Measurements from ENCODE around the gene XDH.
A peak's percentile ranks its signal among the peaks of the same experiment; 100 is the strongest.

Gene XDH

GRCh38 chr2:31426096-31426495 lies 11.6 kb upstream of the XDH start:
- Histone ChIP-seq H3K36me3 (no peaks in the 10 kb centered on the region), H3K4me3 (ENCODE audit: low read depth, low read length) (no peak overlapping the region), H3K9me3 (ENCODE audit: severe bottlenecking) (peaks cover 13% of the 10 kb centered on the region), H3K27me3 (ENCODE audit: insufficient read depth, low read depth, severe bottlenecking) (peaks cover 29% of the 10 kb centered on the region), H3K27ac (no peak overlapping the region)
- DNase-seq: no peak
- no peak for TF ChIP-seq CTCF (IDR thresholded peaks at IDR 0.05; ENCODE audit: low read depth, low read length)

DNA sequence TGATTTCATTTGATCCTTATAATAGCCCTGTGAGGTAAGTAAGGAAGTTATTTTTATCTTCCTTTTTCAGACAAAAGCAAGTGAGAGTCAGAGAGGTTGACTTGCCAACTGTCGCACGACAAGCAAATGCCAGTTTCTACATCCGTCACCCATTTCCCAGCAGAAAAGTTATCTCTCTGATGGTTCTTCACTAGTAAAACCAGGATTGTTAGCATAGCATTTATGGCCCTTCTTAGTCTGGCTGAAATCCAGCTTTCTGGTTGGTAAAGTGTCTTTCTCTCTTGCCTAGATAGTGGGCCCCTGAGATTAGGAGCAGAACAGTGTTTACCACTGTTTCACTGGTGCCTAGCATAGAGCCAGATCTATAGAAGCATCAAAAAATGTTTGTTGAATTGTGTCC lies 7.1 kb upstream of the XDH start:
- no peaks in the 10 kb centered on the region for H3K36me3 ChIP-seq
- no peak overlapping the region for H3K27ac ChIP-seq
- H3K9me3 ChIP-seq (ENCODE audit: severe bottlenecking): peaks cover 28% of the 10 kb centered on the region
- DNase-seq: no peak
- peaks cover 9% of the 10 kb centered on the region for H3K27me3 ChIP-seq (ENCODE audit: insufficient read depth, low read depth, severe bottlenecking)
- H3K4me3 ChIP-seq (ENCODE audit: low read depth, low read length): no peak overlapping the region
- no peak for TF ChIP-seq CTCF (IDR thresholded peaks at IDR 0.05; ENCODE audit: low read depth, low read length)

DNA sequence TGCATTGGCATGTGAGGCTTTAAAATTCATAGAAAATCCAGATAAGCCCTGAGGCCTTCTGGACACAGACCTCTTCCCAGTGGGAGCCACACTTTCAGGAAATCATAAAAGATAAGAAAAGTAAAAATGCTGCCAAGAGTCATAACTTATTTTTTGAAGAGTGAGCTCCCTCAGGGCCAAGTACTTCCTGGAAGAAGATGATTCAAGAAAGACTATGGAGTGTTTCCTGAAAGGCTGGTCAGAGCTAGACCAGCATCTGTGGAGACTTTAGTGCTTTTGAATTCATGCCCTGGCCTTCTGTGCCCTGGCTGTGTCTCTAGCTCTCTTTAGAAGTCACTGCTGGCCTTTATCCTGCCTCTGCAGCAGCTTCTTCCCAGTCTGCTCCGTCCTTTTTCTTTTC lies 6.4 kb upstream of the XDH start:
- no peaks in the 10 kb centered on the region for H3K36me3 ChIP-seq
- H3K27ac ChIP-seq: no peak overlapping the region
- DNase-seq: no peak
- H3K4me3 ChIP-seq (ENCODE audit: low read depth, low read length): no peak overlapping the region
- TF ChIP-seq CTCF (IDR thresholded peaks at IDR 0.05; ENCODE audit: low read depth, low read length): no peak
- peaks cover 28% of the 10 kb centered on the region for H3K9me3 ChIP-seq (ENCODE audit: severe bottlenecking)
- H3K27me3 ChIP-seq (ENCODE audit: insufficient read depth, low read depth, severe bottlenecking): peaks cover 16% of the 10 kb centered on the region

- Histone ChIP-seq H3K4me3 (ENCODE audit: low read depth, low read length) (no peak overlapping the region), H3K9me3 (ENCODE audit: severe bottlenecking) (peaks cover 26% of the 10 kb centered on the region), H3K27me3 (ENCODE audit: insufficient read depth, low read depth, severe bottlenecking) (peaks cover 24% of the 10 kb centered on the region), H3K36me3 (no peaks in the 10 kb centered on the region), H3K27ac (no peak overlapping the region)
- no peak for DNase-seq
- no peak for TF ChIP-seq CTCF (IDR thresholded peaks at IDR 0.05; ENCODE audit: low read depth, low read length)
Measured at GRCh38 chr2:31419386-31419785, 4.8 kb upstream of the XDH start.

- H3K36me3 ChIP-seq: no peaks in the 10 kb centered on the region
- H3K4me3 ChIP-seq (ENCODE audit: low read depth, low read length): no peak overlapping the region
- no peak for DNase-seq
- TF ChIP-seq CTCF (IDR thresholded peaks at IDR 0.05; ENCODE audit: low read depth, low read length): no peak
- peaks cover 31% of the 10 kb centered on the region for H3K27me3 ChIP-seq (ENCODE audit: insufficient read depth, low read depth, severe bottlenecking)
- H3K27ac ChIP-seq: no peak overlapping the region
- peaks cover 13% of the 10 kb centered on the region for H3K9me3 ChIP-seq (ENCODE audit: severe bottlenecking)
Measured at GRCh38 chr2:31415421-31415820, 879 bp upstream of the XDH start.

- TF ChIP-seq CTCF (IDR thresholded peaks at IDR 0.05; ENCODE audit: low read depth, low read length): peak; percentile 37; the same call in 1 of the 2 replicates
- no peak for DNase-seq
- Histone ChIP-seq H3K4me3 (ENCODE audit: low read depth, low read length) (no peak overlapping the region), H3K9me3 (ENCODE audit: severe bottlenecking) (peaks cover under 1% of the 10 kb centered on the region), H3K27ac (no peak overlapping the region), H3K36me3 (no peaks in the 10 kb centered on the region), H3K27me3 (ENCODE audit: insufficient read depth, low read depth, severe bottlenecking) (peaks cover 39% of the 10 kb centered on the region)
Measured at GRCh38 chr2:31413862-31414550, 536 bp downstream of the XDH start.
